ENCODE measurements around the gene KAZALD1. TPM values are rescaled to one million over a fixed set of nuclear protein-coding genes. Genes with fewer than 3 reads are reported as not detected.

Gene KAZALD1, protein sequence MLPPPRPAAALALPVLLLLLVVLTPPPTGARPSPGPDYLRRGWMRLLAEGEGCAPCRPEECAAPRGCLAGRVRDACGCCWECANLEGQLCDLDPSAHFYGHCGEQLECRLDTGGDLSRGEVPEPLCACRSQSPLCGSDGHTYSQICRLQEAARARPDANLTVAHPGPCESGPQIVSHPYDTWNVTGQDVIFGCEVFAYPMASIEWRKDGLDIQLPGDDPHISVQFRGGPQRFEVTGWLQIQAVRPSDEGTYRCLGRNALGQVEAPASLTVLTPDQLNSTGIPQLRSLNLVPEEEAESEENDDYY
- 9.9 and 15.1 TPM in 2 replicates for total RNA-seq (2012; rRNA removed)

DNA sequence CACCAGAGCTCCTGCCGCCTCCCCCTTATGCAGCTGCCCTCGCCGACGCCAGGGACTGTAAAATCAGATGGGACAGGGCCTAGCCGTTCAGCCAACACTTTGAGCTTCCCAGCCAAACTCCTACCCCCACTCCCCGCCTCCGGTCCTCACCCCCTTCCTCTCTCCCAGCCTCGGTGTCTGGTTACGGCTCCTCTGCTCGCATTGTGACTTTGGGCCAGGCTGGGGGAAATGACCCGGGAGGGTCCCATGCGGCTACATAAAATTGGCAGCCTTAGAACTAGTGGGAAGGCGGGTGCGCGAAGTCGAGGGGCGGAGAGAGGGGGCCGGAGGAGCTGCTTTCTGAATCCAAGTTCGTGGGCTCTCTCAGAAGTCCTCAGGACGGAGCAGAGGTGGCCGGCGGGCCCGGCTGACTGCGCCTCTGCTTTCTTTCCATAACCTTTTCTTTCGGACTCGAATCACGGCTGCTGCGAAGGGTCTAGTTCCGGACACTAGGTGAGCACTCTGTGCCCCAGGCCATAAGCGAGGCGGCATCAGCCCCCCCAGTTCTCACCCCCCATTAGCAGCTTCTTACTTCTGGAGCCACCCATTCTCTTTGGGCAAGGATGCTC lies at the start of gene KAZALD1:
Gene KAZALD1, plus strand, starts transcription at position 366 of the 608 bp plus-strand sequence. CDS start 604 bp downstream, outside the sequence.
- Histone ChIP-seq H3K9me3 (replicated peaks; ENCODE audit: low read length) (no peaks in the 10 kb centered on the region), H3K4me3 (ENCODE audit: low read length) (peak within 1 kb of the TSS; percentile 84), H3K4me1 (ENCODE audit: control insufficient read depth, insufficient read depth, low read length) (peaks cover 52% of the 10 kb centered on the region), H3K9ac (ENCODE audit: low read depth, low read length) (peak within 1 kb of the TSS; percentile 97), H3K27me3 (ENCODE audit: control insufficient read depth, insufficient read depth, low read length) (no peaks in the 10 kb centered on the region), H3K36me3 (ENCODE audit: insufficient read depth, low read length) (no peaks in the 10 kb centered on the region), H3K4me2 (ENCODE audit: low read length) (peak within 1 kb of the TSS; percentile 85)

DNA sequence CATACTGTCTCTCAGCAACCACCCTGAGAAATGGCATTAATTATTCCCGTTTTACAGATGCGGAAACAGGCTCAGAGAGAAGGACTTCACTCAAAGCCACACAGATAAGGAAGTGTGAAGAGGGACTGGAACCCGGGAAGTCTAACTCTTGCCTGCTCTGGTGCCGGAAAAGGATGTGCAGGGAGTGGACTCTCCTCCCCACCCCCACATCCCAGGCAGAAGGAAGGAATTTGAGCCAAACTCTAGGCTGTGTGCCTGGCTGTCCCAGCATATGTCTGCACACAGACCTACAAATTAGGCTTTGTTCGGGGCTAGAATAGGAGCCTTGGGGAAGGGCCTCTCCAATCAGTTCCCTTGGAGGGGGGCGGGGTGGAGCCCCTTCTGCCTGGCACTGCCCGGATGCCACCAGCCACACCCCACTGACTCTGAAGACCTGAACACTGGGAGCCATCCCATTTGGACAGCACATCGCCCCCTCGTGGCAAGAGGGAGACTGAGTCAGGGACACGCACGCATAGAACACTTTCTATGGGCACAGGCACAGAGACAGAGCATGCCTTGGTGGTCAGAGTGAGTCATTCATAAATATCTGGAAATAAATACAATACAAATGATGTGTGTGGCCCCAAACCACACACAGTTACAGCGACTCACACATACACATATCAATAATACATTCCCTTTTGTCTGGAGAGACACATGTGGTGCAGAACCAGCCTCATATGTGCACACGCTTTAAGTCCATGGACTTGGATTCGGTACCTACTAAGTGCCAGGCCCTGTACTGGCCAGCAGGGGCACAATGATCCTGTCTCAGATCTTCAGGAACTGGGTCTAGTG lies 49.0 kb upstream of the KAZALD1 start:
- no peak overlapping the region for H3K4me3 ChIP-seq (ENCODE audit: low read length)
- no peaks in the 10 kb centered on the region for H3K9me3 ChIP-seq (replicated peaks; ENCODE audit: low read length)
- peaks cover 2% of the 10 kb centered on the region for H3K36me3 ChIP-seq (ENCODE audit: insufficient read depth, low read length)
- H3K9ac ChIP-seq (ENCODE audit: low read depth, low read length) = no peak overlapping the region
- no peaks in the 10 kb centered on the region for H3K27me3 ChIP-seq (ENCODE audit: control insufficient read depth, insufficient read depth, low read length)
- peaks cover 37% of the 10 kb centered on the region for H3K4me1 ChIP-seq (ENCODE audit: control insufficient read depth, insufficient read depth, low read length)
- peak overlapping the region; percentile 65 for H3K4me2 ChIP-seq (ENCODE audit: low read length)

DNA sequence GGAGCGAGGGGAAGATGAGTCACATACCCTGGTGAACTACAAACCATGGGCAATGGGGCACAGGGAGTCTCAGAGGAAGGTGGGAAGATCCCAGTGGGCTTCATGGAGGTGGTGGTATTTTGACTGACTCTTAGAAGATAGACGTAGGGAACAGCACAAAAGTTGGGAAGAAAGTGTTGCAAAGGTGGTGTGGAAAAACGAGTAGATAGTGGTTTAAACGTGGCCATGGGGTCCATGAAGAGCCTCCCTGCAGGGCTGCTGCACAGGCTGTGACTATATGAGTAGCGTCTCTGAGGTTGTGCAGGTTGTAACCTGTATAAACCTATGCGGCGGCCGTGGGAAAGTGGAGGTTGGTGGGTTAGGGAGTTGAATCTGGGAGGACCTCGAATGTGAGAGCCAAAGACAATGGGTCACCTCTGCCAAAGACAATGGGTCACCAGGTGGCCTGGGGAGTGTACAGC lies 48.4 kb upstream of the KAZALD1 start:
- H3K9me3 ChIP-seq (replicated peaks; ENCODE audit: low read length) = no peaks in the 10 kb centered on the region
- no peak overlapping the region for H3K9ac ChIP-seq (ENCODE audit: low read depth, low read length)
- no peaks in the 10 kb centered on the region for H3K27me3 ChIP-seq (ENCODE audit: control insufficient read depth, insufficient read depth, low read length)
- no peak overlapping the region for H3K4me3 ChIP-seq (ENCODE audit: low read length)
- H3K4me1 ChIP-seq (ENCODE audit: control insufficient read depth, insufficient read depth, low read length) = peaks cover 32% of the 10 kb centered on the region
- H3K4me2 ChIP-seq (ENCODE audit: low read length) = peak overlapping the region; percentile 65
- H3K36me3 ChIP-seq (ENCODE audit: insufficient read depth, low read length) = no peaks in the 10 kb centered on the region

DNA sequence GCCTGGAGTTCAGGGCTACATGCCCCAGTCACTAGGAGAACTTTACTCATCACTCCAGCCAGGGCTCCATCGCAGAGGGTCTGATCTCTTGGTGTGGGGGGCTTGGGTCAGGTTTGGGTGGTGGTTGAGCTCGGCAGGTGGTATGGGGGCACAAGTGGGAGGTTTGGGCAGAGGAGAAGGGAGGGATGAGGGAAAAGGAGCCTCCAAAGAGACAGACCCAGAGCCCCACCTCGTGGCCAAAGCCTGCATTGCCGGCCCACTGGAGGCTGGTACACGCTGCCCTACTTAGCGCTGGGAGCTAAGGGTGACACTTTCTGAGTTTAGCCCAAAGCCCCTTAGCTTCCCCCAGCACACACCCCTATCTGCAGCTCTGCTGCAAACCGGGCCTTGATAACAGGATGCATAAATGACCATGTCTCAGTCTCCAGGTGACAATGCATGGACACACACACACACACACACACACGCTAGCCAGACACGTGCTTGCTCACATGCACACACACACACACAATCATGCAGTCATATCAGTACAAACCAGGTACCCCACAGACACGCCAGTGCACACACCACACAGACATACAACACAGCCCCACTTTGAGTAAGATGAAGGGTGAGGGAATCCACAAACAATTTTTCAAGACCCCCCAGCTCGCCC lies 47.4 kb upstream of the KAZALD1 start:
- H3K4me1 ChIP-seq (ENCODE audit: control insufficient read depth, insufficient read depth, low read length) = peaks cover 35% of the 10 kb centered on the region
- no peaks in the 10 kb centered on the region for H3K27me3 ChIP-seq (ENCODE audit: control insufficient read depth, insufficient read depth, low read length)
- no peaks in the 10 kb centered on the region for H3K9me3 ChIP-seq (replicated peaks; ENCODE audit: low read length)
- H3K36me3 ChIP-seq (ENCODE audit: insufficient read depth, low read length) = no peaks in the 10 kb centered on the region
- no peak overlapping the region for H3K4me3 ChIP-seq (ENCODE audit: low read length)
- H3K4me2 ChIP-seq (ENCODE audit: low read length) = peak overlapping the region; percentile 28
- no peak overlapping the region for H3K9ac ChIP-seq (ENCODE audit: low read depth, low read length)

DNA sequence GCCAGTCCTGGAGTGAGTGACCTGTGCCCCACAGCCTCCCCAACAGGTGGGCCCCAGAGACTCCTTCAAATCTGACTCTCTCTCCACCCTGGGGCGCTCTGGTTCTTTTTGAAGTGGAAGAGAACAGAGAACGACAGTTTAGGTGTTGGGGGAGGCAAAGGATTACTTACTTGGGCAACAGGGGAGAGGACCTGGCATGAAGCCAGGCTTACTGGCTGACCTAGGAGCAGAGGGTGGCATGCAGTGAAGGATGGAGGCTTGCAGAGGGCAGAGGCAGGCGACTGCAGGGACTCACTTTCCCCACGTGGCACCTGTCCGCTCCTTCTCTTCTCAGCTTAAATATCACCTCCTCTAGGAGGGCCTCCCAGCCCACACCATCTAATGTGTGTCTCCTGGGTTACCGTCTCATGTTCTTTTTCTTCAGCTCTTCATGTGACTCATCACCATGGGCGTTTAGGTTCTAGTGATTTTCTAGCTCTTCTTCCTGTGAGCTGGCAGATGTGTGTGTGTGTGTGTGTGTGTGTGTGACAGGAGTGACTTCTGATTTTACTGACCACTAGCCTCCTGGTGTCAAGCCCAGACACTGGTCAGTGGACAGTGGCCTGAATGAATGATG lies 46.7 kb upstream of the KAZALD1 start:
- Histone ChIP-seq H3K4me3 (ENCODE audit: low read length) (no peak overlapping the region), H3K9me3 (replicated peaks; ENCODE audit: low read length) (no peaks in the 10 kb centered on the region), H3K9ac (ENCODE audit: low read depth, low read length) (no peak overlapping the region), H3K36me3 (ENCODE audit: insufficient read depth, low read length) (no peaks in the 10 kb centered on the region), H3K4me1 (ENCODE audit: control insufficient read depth, insufficient read depth, low read length) (peaks cover 35% of the 10 kb centered on the region), H3K27me3 (ENCODE audit: control insufficient read depth, insufficient read depth, low read length) (no peaks in the 10 kb centered on the region), H3K4me2 (ENCODE audit: low read length) (peak overlapping the region; percentile 28)

DNA sequence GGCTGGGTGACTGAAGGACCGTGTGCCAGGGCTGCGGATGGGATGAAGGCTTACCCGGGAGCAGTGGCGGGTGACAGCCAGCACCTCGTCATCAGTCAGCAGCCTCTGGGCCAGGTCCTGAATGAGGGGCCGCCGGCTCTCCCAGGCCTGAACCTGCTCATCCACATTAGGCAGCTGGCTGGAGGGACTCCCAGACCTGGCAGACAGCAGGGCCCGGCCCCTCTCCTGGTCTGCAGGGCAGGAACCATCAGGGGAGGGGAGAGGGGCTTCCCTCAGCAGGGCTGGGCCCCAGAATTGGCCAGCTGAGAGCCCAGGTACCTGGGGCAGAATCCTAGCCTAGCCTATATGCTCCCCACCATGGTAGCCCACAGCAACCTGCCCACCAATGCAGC lies 46.2 kb upstream of the KAZALD1 start:
- H3K27me3 ChIP-seq (ENCODE audit: control insufficient read depth, insufficient read depth, low read length) = no peaks in the 10 kb centered on the region
- no peaks in the 10 kb centered on the region for H3K36me3 ChIP-seq (ENCODE audit: insufficient read depth, low read length)
- H3K4me3 ChIP-seq (ENCODE audit: low read length) = no peak overlapping the region
- H3K4me1 ChIP-seq (ENCODE audit: control insufficient read depth, insufficient read depth, low read length) = peaks cover 35% of the 10 kb centered on the region
- H3K9ac ChIP-seq (ENCODE audit: low read depth, low read length) = no peak overlapping the region
- no peak overlapping the region for H3K4me2 ChIP-seq (ENCODE audit: low read length)
- H3K9me3 ChIP-seq (replicated peaks; ENCODE audit: low read length) = no peaks in the 10 kb centered on the region

DNA sequence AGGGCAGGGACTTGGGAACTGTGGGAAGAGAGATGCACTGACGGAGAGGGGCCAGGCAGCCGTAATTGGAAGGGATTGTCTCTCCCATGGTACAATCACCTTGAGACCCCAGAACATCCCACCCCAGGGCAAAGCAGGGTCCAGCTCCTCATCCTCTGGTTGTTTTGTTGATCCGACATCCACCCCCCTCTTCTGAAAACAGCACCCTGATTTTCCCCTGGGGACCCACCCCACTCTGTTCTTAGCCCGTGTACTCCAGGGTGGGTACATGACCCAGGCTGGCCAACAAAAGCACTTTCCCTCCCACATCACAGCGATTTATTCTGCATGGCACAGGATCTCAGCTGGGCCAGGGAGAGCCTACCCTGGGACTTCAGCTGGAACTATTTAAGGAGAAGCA lies 45.0 kb upstream of the KAZALD1 start:
- Histone ChIP-seq H3K9me3 (replicated peaks; ENCODE audit: low read length) (no peaks in the 10 kb centered on the region), H3K4me3 (ENCODE audit: low read length) (no peak overlapping the region), H3K27me3 (ENCODE audit: control insufficient read depth, insufficient read depth, low read length) (no peaks in the 10 kb centered on the region), H3K9ac (ENCODE audit: low read depth, low read length) (no peak overlapping the region), H3K4me2 (ENCODE audit: low read length) (no peak overlapping the region), H3K36me3 (ENCODE audit: insufficient read depth, low read length) (no peaks in the 10 kb centered on the region), H3K4me1 (ENCODE audit: control insufficient read depth, insufficient read depth, low read length) (peaks cover 35% of the 10 kb centered on the region)

DNA sequence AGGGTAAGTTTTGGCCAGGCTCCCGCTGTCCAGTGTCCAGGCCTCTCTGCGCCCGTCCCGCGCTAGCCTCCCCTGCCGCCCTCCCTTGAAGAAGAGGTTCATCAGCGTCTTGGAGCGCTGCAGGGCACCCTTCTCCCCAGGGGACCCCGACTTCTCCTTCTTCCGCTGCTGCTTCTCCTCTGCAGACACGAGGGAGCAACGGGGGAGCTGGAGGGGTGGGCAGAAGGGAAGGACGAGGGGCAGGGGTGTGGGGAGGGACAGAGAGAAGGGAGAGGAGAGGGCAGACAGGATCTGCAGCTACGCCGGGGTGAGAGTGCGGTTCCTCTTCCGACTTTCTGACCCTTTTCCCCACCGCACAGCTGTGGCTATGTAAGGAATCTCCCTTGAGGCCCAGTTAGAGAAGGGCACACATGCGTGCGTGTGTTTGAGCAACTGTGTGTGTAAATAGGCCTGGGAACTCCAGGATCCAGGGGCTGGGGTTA lies 43.6 kb upstream of the KAZALD1 start:
- Histone ChIP-seq H3K4me2 (ENCODE audit: low read length) (no peak overlapping the region), H3K27me3 (ENCODE audit: control insufficient read depth, insufficient read depth, low read length) (no peaks in the 10 kb centered on the region), H3K4me1 (ENCODE audit: control insufficient read depth, insufficient read depth, low read length) (peaks cover 29% of the 10 kb centered on the region), H3K9me3 (replicated peaks; ENCODE audit: low read length) (no peaks in the 10 kb centered on the region), H3K4me3 (ENCODE audit: low read length) (no peak overlapping the region), H3K36me3 (ENCODE audit: insufficient read depth, low read length) (no peaks in the 10 kb centered on the region), H3K9ac (ENCODE audit: low read depth, low read length) (no peak overlapping the region)

DNA sequence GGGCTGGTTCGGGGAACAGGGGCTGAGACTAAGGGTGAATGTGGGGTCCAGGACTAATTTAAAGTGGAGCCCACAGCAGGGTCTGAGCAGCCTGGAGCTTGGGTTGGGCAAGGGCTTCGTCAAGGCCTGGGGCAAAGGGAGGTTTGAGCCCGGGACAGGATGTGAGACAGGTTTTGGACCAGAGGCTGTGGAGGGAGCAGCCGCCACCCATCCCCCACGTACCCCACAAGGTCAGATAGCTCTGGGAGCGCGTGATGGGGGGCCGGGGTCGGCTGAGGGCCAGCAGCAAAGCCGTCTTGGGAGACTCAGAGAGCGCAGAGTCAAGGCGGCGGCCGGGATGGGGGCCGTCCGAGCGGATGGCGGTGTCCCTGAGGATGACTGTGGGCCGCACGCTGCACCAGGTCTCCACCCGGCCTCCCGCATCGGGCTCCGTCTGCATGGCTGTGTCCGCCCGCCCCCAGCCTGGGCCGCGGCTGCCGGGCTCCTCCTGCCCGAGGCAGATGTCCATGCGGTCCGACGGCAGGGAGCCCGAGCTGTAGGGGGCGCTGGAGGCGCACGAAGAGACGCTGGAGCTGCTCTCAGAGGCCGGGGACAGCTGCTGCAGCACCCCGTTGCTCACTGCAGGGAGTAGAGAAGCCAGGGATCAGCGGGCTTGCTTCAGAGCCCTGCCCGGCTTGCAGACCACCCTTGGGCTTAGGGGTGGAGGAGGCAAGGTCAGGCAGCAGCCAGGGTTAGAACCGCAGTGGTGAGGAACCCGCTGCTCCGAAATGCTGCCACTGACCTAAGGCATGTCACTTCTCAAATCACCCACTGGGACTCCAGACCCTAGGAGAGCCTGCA lies 43.0 kb upstream of the KAZALD1 start:
- no peak overlapping the region for H3K9ac ChIP-seq (ENCODE audit: low read depth, low read length)
- peaks cover 23% of the 10 kb centered on the region for H3K4me1 ChIP-seq (ENCODE audit: control insufficient read depth, insufficient read depth, low read length)
- no peaks in the 10 kb centered on the region for H3K9me3 ChIP-seq (replicated peaks; ENCODE audit: low read length)
- peak overlapping the region; percentile 27 for H3K4me2 ChIP-seq (ENCODE audit: low read length)
- H3K36me3 ChIP-seq (ENCODE audit: insufficient read depth, low read length) = no peaks in the 10 kb centered on the region
- H3K27me3 ChIP-seq (ENCODE audit: control insufficient read depth, insufficient read depth, low read length) = no peaks in the 10 kb centered on the region
- no peak overlapping the region for H3K4me3 ChIP-seq (ENCODE audit: low read length)

DNA sequence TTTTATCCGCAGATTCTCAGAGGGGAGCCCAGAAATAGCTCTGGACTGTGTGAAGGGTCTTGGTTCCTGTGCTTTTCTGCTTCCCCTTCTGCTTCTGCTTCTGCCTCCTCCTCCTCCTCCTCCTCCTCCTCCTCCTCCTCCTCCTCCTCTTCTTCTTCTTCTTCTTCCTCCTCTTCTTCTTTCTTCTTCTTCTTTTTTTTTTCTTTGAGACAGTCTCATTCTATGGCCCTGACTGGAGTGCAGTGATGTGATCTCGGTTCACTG lies 42.4 kb upstream of the KAZALD1 start:
- Histone ChIP-seq H3K4me1 (ENCODE audit: control insufficient read depth, insufficient read depth, low read length) (peaks cover 18% of the 10 kb centered on the region), H3K9ac (ENCODE audit: low read depth, low read length) (no peak overlapping the region), H3K36me3 (ENCODE audit: insufficient read depth, low read length) (no peaks in the 10 kb centered on the region), H3K9me3 (replicated peaks; ENCODE audit: low read length) (no peaks in the 10 kb centered on the region), H3K4me2 (ENCODE audit: low read length) (no peak overlapping the region), H3K4me3 (ENCODE audit: low read length) (no peak overlapping the region), H3K27me3 (ENCODE audit: control insufficient read depth, insufficient read depth, low read length) (no peaks in the 10 kb centered on the region)
